Transverse colon (tissue), 4 donors: ENCODE measurements around the gene MYH7. TPM values are rescaled to one million over a fixed set of nuclear protein-coding genes. Genes with fewer than 3 reads are reported as not detected.
"Not testable (repeated sequence)": the region's sequence is repeated elsewhere in the genome, so short reads cannot be mapped to it uniquely, and the experiment has no call there.

Experiments used
- DNase-seq: peaks from one replicate; pipeline ENCODE4 v3.0.0-alpha.2; 2019
- H3K27ac ChIP-seq, 4 donors: fragments of 200-600 bp; sonication (generic); 2 replicates each; pipeline ENCODE4 v1.5.1; 2016 to 2018; ENCODE audit warnings: inconsistent platforms in 4 of 4
- H3K27me3 ChIP-seq: fragments of 200-600 bp; sonication (generic); 2 replicates; pipeline ENCODE4 v1.5.1; 2017; ENCODE audit warnings: inconsistent platforms
- H3K36me3 ChIP-seq, 4 donors: fragments of 200-600 bp; sonication (generic); 2 replicates each; pipeline ENCODE4 v1.5.1; 2017 to 2019; ENCODE audit warnings: inconsistent platforms in 4 of 4
- H3K4me1 ChIP-seq, 4 donors: fragments of 200-600 bp; sonication (generic); 2 replicates each; pipeline ENCODE4 v1.5.1; 2017 to 2020; ENCODE audit warnings: inconsistent platforms in 4 of 4
- H3K4me3 ChIP-seq, 4 donors: fragments of 200-600 bp; sonication (generic); 1 replicate in 1 of 4; 2 replicates in 3 of 4; pipeline versions ENCODE4 v1.5.1 to v1.6.1; 2017 to 2019; ENCODE audit warnings: inconsistent platforms in 4 of 4
- H3K9me3 ChIP-seq, 2 donors: fragments of 200-600 bp; sonication (generic); 2 replicates each; pipeline ENCODE4 v1.5.1; 2017 to 2019; ENCODE audit warnings: inconsistent platforms in 2 of 2
- EP300 ChIP-seq: sonication (generic); formaldehyde crosslinking; IDR thresholded peaks from one replicate; pipeline ENCODE4 v1.6.1; 2017; ENCODE audit warnings: antibody characterized with exemption, low read depth
- POLR2A ChIP-seq: fragments of 450-650 bp; IDR thresholded peaks from one replicate; pipeline ENCODE4 v1.6.1; 2016; ENCODE audit warnings: antibody characterized with exemption, mild to moderate bottlenecking, moderate library complexity
- POLR2AphosphoS5 ChIP-seq, 3 donors: sonication (generic); formaldehyde crosslinking; IDR thresholded peaks; one replicate each; pipeline ENCODE4 v1.6.1; 2016; ENCODE audit warnings: antibody characterized with exemption in 3 of 3
- WGBS, 2 donors: methylation state at CpG; one replicate each; pipeline ENCODE4 v1.1.5; 2018; ENCODE audit warnings: low coverage in 1 of 2; 5-methylcytosine and 5-hydroxymethylcytosine counted together
- in situ Hi-C, 4 donors: fragments of 200-750 bp; cut with MboI; loops; one replicate each; pipeline versions ENCODE4 v1.15.0 to v1.15.1; 2017; ENCODE audit warnings: low sequenced_read_pairs in 3 of 4, low pct_ligation_motif_present in 1 of 4, low pct_unique_long_range_greater_than_20kb in 1 of 4
- intact Hi-C: fragments of 100-400 bp; cut with DNase I; formaldehyde crosslinking; loops from one replicate; pipeline ENCODE4 v1.15.1; 2023; ENCODE audit warnings: low total_unique reads
- total RNA-seq, 4 donors: library from RNA; depleted of rRNA; stranded (reverse); fragments of >200 nt; gene quantifications; one replicate each; pipeline ENCODE4 v1.1.0, GENCODE V29; 2016
- TF ChIP-seq, protein P1 (sequence below), 5 experiments: fragments of 200-600 bp in 3 of 5; fragments of 450-650 bp in 2 of 5; sonication (generic) in 3 of 5; IDR thresholded peaks; 1 replicate in 2 of 5; 2 replicates in 3 of 5; pipeline ENCODE4 v1.5.1; 2016 to 2017; ENCODE audit warnings: antibody characterized with exemption in 5 of 5, inconsistent platforms in 3 of 5, mild to moderate bottlenecking in 2 of 5, moderate library complexity in 1 of 5

MYH7 gene
- total RNA-seq, 4 donors from 2014 or later, result 0.64 to 2.9 TPM; not detected in 2

DNA sequence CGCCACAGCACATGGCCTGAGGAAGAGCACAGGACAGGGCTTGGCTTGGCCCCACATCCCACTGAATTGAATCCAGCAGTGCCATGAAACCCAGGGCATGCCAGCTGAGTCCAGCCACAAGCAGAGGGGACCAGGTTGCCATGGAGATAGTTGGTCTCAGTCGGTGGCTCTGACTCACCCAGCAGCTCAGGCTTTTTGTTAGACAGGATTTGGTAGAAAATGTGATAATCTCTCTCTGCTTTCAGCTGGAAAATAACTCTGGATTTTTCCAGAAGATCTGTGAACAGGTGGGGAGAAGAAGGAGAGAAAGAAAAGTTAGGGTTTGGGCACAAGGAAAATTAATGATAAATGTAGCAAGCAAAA, 4.8 kb downstream of the MYH7 start:
- no peaks in the 10 kb centered on the region for H3K9me3 ChIP-seq
- H3K4me3 ChIP-seq, result no peak overlapping the region
- TF ChIP-seq, protein P1, sequence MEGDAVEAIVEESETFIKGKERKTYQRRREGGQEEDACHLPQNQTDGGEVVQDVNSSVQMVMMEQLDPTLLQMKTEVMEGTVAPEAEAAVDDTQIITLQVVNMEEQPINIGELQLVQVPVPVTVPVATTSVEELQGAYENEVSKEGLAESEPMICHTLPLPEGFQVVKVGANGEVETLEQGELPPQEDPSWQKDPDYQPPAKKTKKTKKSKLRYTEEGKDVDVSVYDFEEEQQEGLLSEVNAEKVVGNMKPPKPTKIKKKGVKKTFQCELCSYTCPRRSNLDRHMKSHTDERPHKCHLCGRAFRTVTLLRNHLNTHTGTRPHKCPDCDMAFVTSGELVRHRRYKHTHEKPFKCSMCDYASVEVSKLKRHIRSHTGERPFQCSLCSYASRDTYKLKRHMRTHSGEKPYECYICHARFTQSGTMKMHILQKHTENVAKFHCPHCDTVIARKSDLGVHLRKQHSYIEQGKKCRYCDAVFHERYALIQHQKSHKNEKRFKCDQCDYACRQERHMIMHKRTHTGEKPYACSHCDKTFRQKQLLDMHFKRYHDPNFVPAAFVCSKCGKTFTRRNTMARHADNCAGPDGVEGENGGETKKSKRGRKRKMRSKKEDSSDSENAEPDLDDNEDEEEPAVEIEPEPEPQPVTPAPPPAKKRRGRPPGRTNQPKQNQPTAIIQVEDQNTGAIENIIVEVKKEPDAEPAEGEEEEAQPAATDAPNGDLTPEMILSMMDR (IDR thresholded peaks at IDR 0.05), result no peak
- in situ Hi-C loops, result no loop called here
- no peaks in the 10 kb centered on the region for H3K4me1 ChIP-seq
- no peaks in the 10 kb centered on the region for H3K36me3 ChIP-seq
- no peaks in the 10 kb centered on the region for H3K27me3 ChIP-seq
- H3K27ac ChIP-seq, result no peak overlapping the region
- DNase-seq, result no peak
- intact Hi-C loops, result no loop called here
- WGBS, 2 donors, result 0 to 51% methylated on average over 1 to 2 of the region's 2 CpGs

DNA sequence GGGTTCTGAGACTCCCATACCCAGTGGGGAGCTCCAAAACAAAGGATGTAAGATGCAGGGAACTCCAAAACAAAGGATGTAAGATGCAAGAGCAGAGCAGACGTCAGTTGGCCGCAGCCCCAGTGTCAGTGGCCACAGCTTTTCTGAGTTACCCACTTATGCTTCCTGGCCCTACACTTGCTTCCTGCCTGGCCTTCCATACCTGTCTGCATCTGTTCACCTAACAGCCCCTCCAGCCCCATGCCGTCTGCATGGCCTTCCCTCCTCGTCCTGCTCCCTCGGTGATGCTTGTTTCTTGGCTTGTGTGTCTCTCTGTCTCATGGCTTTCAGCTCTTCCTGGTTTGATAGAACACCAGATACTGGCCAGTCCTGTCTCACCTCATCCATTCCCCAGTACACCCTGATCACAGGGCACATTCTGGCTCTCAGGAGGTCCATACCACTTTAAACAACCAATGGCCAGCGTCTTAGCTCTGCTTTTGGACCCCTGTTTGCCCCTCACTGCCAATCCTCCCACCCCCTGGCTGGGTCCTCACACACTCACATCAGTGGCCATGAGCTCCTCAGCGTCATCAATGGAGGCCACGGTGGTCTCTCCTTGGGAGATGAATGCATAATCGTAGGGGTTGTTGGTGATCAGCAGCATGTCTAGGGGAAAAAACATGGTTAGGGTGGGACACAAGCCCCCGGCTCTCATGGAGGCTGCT, 5.3 kb downstream of the MYH7 start:
- no peak for DNase-seq
- Histone ChIP-seq H3K9me3 (no peaks in the 10 kb centered on the region), H3K27me3 (no peaks in the 10 kb centered on the region), H3K36me3 (no peaks in the 10 kb centered on the region), H3K4me1 (no peaks in the 10 kb centered on the region), H3K4me3 (no peak overlapping the region), H3K27ac (no peak overlapping the region)
- TF ChIP-seq POLR2A, result no peak
- TF ChIP-seq, protein P1 (IDR thresholded peaks at IDR 0.05), result no peak
- no peak for TF ChIP-seq POLR2AphosphoS5 (IDR thresholded peaks at IDR 0.05)
- TF ChIP-seq EP300, result no peak
- intact Hi-C loops (no loop called here), in situ Hi-C loops (no loop called here)
- 80 to 83% methylated on average over 1 to 10 of the region's 10 CpGs for WGBS, 2 donors

DNA sequence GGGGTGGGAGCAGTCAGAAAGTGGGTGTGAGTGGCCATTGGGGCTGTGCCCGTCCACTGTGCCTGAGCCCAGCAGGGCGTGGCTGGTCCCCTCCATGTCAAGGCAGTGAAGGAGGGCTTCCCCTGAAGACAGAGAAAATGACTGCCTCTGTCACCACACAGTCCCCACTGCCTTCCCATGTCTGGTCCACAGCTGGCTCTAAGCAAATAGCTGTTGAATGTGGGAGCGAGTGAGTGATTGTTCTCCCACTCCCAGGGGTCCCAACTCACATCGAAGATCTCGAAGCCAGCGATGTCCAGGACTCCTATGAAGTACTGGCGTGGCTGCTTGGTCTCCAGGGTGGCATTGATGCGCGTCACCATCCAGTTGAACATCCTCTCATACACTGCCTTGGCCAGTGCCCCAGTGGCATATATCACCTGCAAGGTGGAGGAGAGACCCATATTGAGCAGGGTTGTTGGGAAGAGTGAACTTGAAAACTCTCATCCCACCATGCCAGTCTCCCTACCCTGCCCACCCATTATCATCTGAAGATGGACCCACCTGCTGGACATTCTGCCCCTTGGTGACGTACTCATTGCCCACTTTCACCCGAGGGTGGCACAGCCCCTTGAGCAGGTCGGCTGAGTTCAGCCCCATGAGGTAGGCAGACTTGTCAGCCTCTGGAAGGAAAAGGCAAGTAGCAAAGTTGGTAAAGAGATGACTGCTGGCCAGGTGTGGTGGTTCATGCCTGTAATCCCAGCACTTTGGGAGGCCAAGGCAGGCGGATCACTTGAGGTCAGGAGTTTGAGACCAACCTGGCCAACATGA, 6.6 kb downstream of the MYH7 start:
- in situ Hi-C loops, result no loop called here
- Histone ChIP-seq H3K9me3 (no peaks in the 10 kb centered on the region), H3K4me3 (no peak overlapping the region), H3K27me3 (no peaks in the 10 kb centered on the region), H3K36me3 (no peaks in the 10 kb centered on the region), H3K4me1 (no peaks in the 10 kb centered on the region), H3K27ac (no peak overlapping the region)
- TF ChIP-seq, protein P1 (IDR thresholded peaks at IDR 0.05), result no peak
- TF ChIP-seq EP300 (no peak), POLR2A (no peak), POLR2AphosphoS5 (IDR thresholded peaks at IDR 0.05) (no peak)
- intact Hi-C loops, result no loop called here
- 87% methylated on average over 13 of the region's 13 CpGs; no CpG with 5 or more reads in 1 of the 2 donors for WGBS, 2 donors
- DNase-seq, result no peak

DNA sequence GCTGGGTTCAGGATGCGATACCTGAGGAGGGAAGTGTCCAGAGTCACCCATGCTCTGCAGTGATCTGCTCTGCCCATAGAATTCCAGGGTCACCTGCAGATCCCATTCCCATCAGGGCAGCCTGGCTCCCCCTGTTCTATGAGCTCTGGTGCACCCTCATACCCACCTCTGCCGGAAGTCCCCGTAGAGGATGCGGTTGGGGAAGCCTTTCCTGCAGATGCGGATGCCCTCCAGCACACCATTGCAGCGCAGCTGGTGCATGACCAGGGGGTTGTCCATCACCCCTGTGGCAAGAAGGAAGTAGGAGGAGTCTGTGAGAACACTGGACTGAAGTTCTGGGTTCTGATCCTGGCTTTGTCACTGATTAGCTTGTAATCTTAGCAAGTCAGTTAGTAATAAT, 9.7 kb downstream of the MYH7 start:
- H3K36me3 ChIP-seq, intact Hi-C loops, H3K27ac ChIP-seq, in situ Hi-C loops, H3K4me3 ChIP-seq, DNase-seq, H3K4me1 ChIP-seq, H3K9me3 ChIP-seq, H3K27me3 ChIP-seq: not testable (repeated sequence)
- WGBS, 2 donors, result 75 to 100% methylated on average over 1 to 6 of the region's 6 CpGs
